SK-N-MC (cell line): Measurements from ENCODE around the gene SLC9A4.

Source experiments
- EZH2 ChIP-seq: fragments of 200-600 bp; sonication (generic); IDR thresholded peaks from one replicate; pipeline ENCODE4 v1.6.1; 2017; ENCODE audit warnings: antibody characterized with exemption
- FOXP2 ChIP-seq: optimal IDR thresholded peaks from 2 replicates; pipeline ENCODE3; 2011; ENCODE audit warnings: mild to moderate bottlenecking, moderate library complexity; ENCODE audit not compliant: insufficient read depth; ENCODE audit errors: extremely low read length, control extremely low read depth
- POLR2AphosphoS5 ChIP-seq: IDR thresholded peaks from 2 replicates; pipeline ENCODE4 v1.6.1; 2012; ENCODE audit warnings: mild to moderate bottlenecking, low read depth, low read length, borderline replicate concordance

DNA sequence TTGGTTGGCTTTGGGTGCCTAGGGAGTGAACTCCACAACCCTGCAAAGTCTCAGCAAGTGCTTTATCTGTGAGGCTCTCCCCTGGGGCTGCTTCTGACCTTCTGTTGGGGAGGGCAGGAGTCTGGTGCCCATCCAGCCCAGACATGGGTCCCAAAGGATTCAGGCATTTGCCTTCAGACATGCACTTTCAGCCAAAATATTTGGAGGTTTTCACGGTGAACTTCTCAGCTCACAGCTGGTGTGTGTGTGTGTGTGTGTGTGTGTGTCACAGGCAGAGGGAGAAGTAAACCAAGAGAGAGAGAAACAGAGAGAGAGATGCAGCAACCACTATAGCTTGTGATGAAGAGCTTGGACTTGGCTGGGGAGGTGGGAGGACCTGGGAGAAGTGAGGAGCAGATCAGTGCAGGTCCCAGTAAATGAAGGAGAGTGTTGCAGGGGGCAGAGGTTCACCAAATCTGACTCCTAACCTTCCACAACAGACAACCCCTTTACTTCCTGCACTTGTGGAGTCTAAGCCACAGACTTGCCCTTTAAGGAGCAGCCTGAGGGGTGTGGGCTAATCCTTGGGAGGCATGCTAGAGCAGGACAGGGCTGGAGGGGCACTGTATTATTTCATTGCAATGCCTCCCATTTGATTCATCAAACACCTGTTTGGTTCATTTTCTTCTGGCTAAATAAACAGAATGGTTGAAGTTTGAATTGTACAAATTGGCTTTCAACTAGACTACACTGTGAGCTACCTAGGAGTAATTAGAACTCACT lies 14.1 kb downstream of the SLC9A4 start:
- no peak for TF ChIP-seq POLR2AphosphoS5
- no peak for TF ChIP-seq EZH2
- TF ChIP-seq FOXP2, result no peak
